ENCODE results near the gene TUBB2A.

DNA sequence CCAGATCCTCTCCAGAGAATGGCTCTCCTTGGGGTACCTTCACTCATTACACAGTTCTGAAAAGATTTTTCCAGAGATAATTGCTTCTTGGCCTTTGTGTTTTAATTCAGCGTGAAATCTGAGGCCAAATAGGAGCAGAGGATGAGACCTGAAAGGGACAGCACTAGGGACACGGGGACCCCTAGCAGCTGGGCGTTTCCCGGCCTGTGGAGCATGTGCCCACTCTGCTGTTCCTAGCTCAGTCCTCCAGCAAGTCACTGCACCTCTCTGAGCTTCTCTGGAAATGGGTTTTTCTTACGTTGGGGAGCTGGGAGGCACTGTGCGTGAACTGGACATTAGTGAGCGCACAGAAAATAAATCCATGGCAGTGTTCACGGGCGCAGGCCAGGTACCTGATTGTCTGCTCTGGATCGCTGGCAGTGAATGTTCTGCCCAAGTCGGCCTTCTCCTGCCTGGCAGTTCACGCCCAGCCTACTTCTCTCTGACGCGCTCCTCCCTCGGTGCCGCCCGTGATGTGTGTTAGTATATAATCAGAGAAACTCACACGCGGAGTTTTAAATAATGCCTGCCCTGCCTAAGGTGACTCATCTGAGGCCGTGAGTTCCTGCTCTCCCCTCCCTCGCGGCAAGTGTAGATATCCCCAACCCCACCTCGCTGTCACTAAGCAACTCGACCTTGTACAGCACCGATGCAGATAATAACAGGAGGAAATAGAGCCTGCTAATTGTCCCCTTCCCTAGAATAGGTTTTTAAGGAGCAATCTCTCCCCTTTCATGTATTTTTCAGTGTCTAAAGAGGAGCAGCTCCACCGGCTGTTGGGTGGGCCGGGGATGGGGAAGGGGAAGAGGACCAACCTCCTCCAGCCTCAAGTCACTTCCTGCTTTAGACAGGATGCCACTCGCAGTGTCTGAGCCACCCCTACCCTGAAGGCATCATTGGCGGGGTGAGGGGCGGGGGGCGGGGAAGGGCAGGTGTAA is 2.7 kb upstream of the TUBB2A start:
- TF ChIP-seq, protein P1, sequence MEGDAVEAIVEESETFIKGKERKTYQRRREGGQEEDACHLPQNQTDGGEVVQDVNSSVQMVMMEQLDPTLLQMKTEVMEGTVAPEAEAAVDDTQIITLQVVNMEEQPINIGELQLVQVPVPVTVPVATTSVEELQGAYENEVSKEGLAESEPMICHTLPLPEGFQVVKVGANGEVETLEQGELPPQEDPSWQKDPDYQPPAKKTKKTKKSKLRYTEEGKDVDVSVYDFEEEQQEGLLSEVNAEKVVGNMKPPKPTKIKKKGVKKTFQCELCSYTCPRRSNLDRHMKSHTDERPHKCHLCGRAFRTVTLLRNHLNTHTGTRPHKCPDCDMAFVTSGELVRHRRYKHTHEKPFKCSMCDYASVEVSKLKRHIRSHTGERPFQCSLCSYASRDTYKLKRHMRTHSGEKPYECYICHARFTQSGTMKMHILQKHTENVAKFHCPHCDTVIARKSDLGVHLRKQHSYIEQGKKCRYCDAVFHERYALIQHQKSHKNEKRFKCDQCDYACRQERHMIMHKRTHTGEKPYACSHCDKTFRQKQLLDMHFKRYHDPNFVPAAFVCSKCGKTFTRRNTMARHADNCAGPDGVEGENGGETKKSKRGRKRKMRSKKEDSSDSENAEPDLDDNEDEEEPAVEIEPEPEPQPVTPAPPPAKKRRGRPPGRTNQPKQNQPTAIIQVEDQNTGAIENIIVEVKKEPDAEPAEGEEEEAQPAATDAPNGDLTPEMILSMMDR (conservative IDR thresholded peaks at IDR 0.05; ENCODE audit: low read depth, low read length): no peak
- no peak for TF ChIP-seq EZH2 (IDR thresholded peaks at IDR 0.05; ENCODE audit: low read length, unreplicated experiment)
- no peak for TF ChIP-seq EZH2phosphoT487 (IDR thresholded peaks at IDR 0.05; ENCODE audit: borderline replicate concordance, low read length)
